Activated CD8-positive, alpha-beta memory T cell treated with anti-CD3 and anti-CD28 coated beads, Interleukin-2, amount 10 ng/mL, durations not matched to agents 7 days and 5 days (primary cell): Measurements from ENCODE around the gene BCAS1. TPM values are rescaled to one million over a fixed set of nuclear protein-coding genes. Genes with fewer than 3 reads are reported as not detected.
A peak's percentile ranks its signal among the peaks of the same experiment; 100 is the strongest.

Source experiments
- ATAC-seq: fragments of 150-1000 bp; cut with Tn5 transposase; one replicate; pipeline ENCODE4 v1.10.0; 2021; ENCODE audit warnings: moderate library complexity
- CTCF ChIA-PET: fragments of 350-600 bp; sonication (Branson Sonifier 250); formaldehyde crosslinking; loops from one replicate; lab custom pipeline; 2021; ENCODE audit warnings: antibody characterized with exemption; lab: Charles Lee
- DNase-seq: peaks from one replicate; pipeline ENCODE4 v3.0.0-alpha.2; 2020
- H3K27ac Mint-ChIP-seq: one replicate; pipeline ENCODE4 v1.8.0; 2021; ENCODE audit warnings: mild to moderate bottlenecking, mixed read lengths
- H3K27me3 Mint-ChIP-seq: one replicate; pipeline ENCODE4 v1.8.0; 2021; ENCODE audit warnings: mixed read lengths
- H3K36me3 Mint-ChIP-seq: one replicate; pipeline ENCODE4 v1.8.0; 2021; ENCODE audit warnings: mild to moderate bottlenecking, mixed read lengths
- H3K4me1 Mint-ChIP-seq: one replicate; pipeline ENCODE4 v1.8.0; 2021; ENCODE audit warnings: mixed read lengths
- H3K4me3 Mint-ChIP-seq: one replicate; pipeline ENCODE4 v1.8.0; 2021; ENCODE audit warnings: mild to moderate bottlenecking, moderate library complexity, mixed read lengths
- H3K9me3 Mint-ChIP-seq: one replicate; pipeline ENCODE4 v1.8.0; 2022; ENCODE audit warnings: low read depth, mixed read lengths
- total RNA-seq, 2 experiments: library from RNA; stranded (reverse); gene quantifications; one replicate each; pipeline ENCODE4 v1.2.3, GENCODE V29; 2021

Gene BCAS1
- total RNA-seq, 2 experiments from 2014 or later, result 0.14 TPM; not detected in 1

GRCh38 chr20:53961527-53961926 is 108.9 kb downstream of the BCAS1 start:
- Mint-ChIP-seq H3K27me3 (peaks cover 45% of the 10 kb centered on the region), H3K9me3 (no peaks in the 10 kb centered on the region), H3K4me1 (peaks cover 7% of the 10 kb centered on the region), H3K27ac (no peak overlapping the region), H3K36me3 (no peaks in the 10 kb centered on the region), H3K4me3 (no peak overlapping the region)
- CTCF ChIA-PET, result interaction anchor here (1.8 kb wide), 1 partner anchor 100 kb away, joined by 7 read pairs; no protein-coding TSS in a partner anchor
- ATAC-seq (no peak), DNase-seq (no peak)

- H3K4me3 Mint-ChIP-seq, result no peak overlapping the region
- no peaks in the 10 kb centered on the region for H3K9me3 Mint-ChIP-seq
- H3K27me3 Mint-ChIP-seq, result peaks cover 41% of the 10 kb centered on the region
- ATAC-seq (no peak), DNase-seq (no peak)
- peaks cover 7% of the 10 kb centered on the region for H3K4me1 Mint-ChIP-seq
- CTCF ChIA-PET, result interaction anchor here (1.8 kb wide), 1 partner anchor 101 kb away, joined by 7 read pairs; no protein-coding TSS in a partner anchor
- H3K27ac Mint-ChIP-seq, result no peak overlapping the region
- no peaks in the 10 kb centered on the region for H3K36me3 Mint-ChIP-seq
Observed at GRCh38 chr20:53960579-53961272, 109.7 kb downstream of the BCAS1 start.

- no peak for ATAC-seq
- H3K36me3 Mint-ChIP-seq, result no peaks in the 10 kb centered on the region
- no peaks in the 10 kb centered on the region for H3K9me3 Mint-ChIP-seq
- peaks cover 39% of the 10 kb centered on the region for H3K27me3 Mint-ChIP-seq
- H3K4me1 Mint-ChIP-seq, result peaks cover 7% of the 10 kb centered on the region
- no peak for DNase-seq
- H3K27ac Mint-ChIP-seq, result no peak overlapping the region
- CTCF ChIA-PET, result interaction anchor here (1.8 kb wide), 1 partner anchor 101 kb away, joined by 7 read pairs; no protein-coding TSS in a partner anchor
- no peak overlapping the region for H3K4me3 Mint-ChIP-seq
Observed at GRCh38 chr20:53959911-53960578, 110.3 kb downstream of the BCAS1 start.

GRCh38 chr20:53958260-53958659 is 112.1 kb downstream of the BCAS1 start:
- H3K27ac Mint-ChIP-seq, result no peak overlapping the region
- DNase-seq (no peak), ATAC-seq (no peak)
- no peaks in the 10 kb centered on the region for H3K9me3 Mint-ChIP-seq
- H3K4me3 Mint-ChIP-seq, result no peak overlapping the region
- H3K36me3 Mint-ChIP-seq, result no peaks in the 10 kb centered on the region
- H3K27me3 Mint-ChIP-seq, result peaks cover 33% of the 10 kb centered on the region
- peaks cover 7% of the 10 kb centered on the region for H3K4me1 Mint-ChIP-seq
- CTCF ChIA-PET, result interaction anchor here (1.2 to 1.3 kb wide), 2 partner anchors 9 to 16 kb away, joined by 3 read pairs; no protein-coding TSS in a partner anchor

GRCh38 chr20:53957451-53958172 is 112.8 kb downstream of the BCAS1 start:
- ATAC-seq, result no peak
- CTCF ChIA-PET, result no interaction called here

GRCh38 chr20:53956013-53956715 is 114.2 kb downstream of the BCAS1 start:
- no peak for DNase-seq
- Mint-ChIP-seq H3K9me3 (peaks cover 5% of the 10 kb centered on the region), H3K27me3 (peaks cover 26% of the 10 kb centered on the region), H3K4me3 (no peak overlapping the region), H3K36me3 (peaks cover 9% of the 10 kb centered on the region), H3K4me1 (no peaks in the 10 kb centered on the region), H3K27ac (no peak overlapping the region)
- CTCF ChIA-PET, result interaction anchor here (0.9 to 1.7 kb wide), 4 partner anchors 8 to 620 kb away, joined by 3 to 6 read pairs (median 3); no protein-coding TSS in a partner anchor
- no peak for ATAC-seq

More at GRCh38 chr20:53957451-53958172, 112.8 kb downstream of the BCAS1 start:
- Mint-ChIP-seq H3K9me3 (no peaks in the 10 kb centered on the region), H3K36me3 (peaks cover 3% of the 10 kb centered on the region), H3K4me3 (no peak overlapping the region), H3K27me3 (peaks cover 33% of the 10 kb centered on the region), H3K27ac (no peak overlapping the region), H3K4me1 (peaks cover 7% of the 10 kb centered on the region)
- DNase-seq, result no peak

GRCh38 chr20:53954723-53955658 is 115.4 kb downstream of the BCAS1 start:
- no peak overlapping the region for H3K27ac Mint-ChIP-seq
- DNase-seq (no peak), ATAC-seq (no peak)
- CTCF ChIA-PET, result interaction anchor here (0.9 to 1.7 kb wide), 4 partner anchors 10 to 619 kb away, joined by 3 to 6 read pairs (median 3); no protein-coding TSS in a partner anchor
- H3K27me3 Mint-ChIP-seq, result peaks cover 19% of the 10 kb centered on the region
- peaks cover 5% of the 10 kb centered on the region for H3K9me3 Mint-ChIP-seq
- peaks cover 6% of the 10 kb centered on the region for H3K4me1 Mint-ChIP-seq
- no peak overlapping the region for H3K4me3 Mint-ChIP-seq
- H3K36me3 Mint-ChIP-seq, result peaks cover 9% of the 10 kb centered on the region

- DNase-seq (no peak), ATAC-seq (no peak)
- peaks cover 11% of the 10 kb centered on the region for H3K27me3 Mint-ChIP-seq
- H3K4me1 Mint-ChIP-seq, result peaks cover 28% of the 10 kb centered on the region
- no peak overlapping the region for H3K27ac Mint-ChIP-seq
- no peak overlapping the region for H3K4me3 Mint-ChIP-seq
- CTCF ChIA-PET, result interaction anchor here (0.8 kb wide), 1 partner anchor 110 kb away, joined by 3 read pairs; no protein-coding TSS in a partner anchor
- H3K36me3 Mint-ChIP-seq, result peaks cover 9% of the 10 kb centered on the region
- peaks cover 5% of the 10 kb centered on the region for H3K9me3 Mint-ChIP-seq
Observed at GRCh38 chr20:53952528-53953096, 117.8 kb downstream of the BCAS1 start.

GRCh38 chr20:53950578-53950977 is 119.8 kb downstream of the BCAS1 start:
- Mint-ChIP-seq H3K36me3 (peaks cover 9% of the 10 kb centered on the region), H3K27ac (peak overlapping the region; percentile 11), H3K27me3 (no peaks in the 10 kb centered on the region), H3K4me1 (peaks cover 28% of the 10 kb centered on the region), H3K9me3 (peaks cover 5% of the 10 kb centered on the region), H3K4me3 (no peak overlapping the region)
- no peak for ATAC-seq
- CTCF ChIA-PET, result interaction anchor here (2.0 kb wide), 1 partner anchor 11 kb away, joined by 7 read pairs; no protein-coding TSS in a partner anchor
- DNase-seq, result no peak

- ATAC-seq (no peak), DNase-seq (no peak)
- H3K27me3 Mint-ChIP-seq, result no peaks in the 10 kb centered on the region
- H3K4me3 Mint-ChIP-seq, result no peak overlapping the region
- CTCF ChIA-PET, result interaction anchor here (1.1 to 2.0 kb wide), 3 partner anchors 9 to 113 kb away, joined by 3 to 7 read pairs (median 5); no protein-coding TSS in a partner anchor
- peaks cover 5% of the 10 kb centered on the region for H3K9me3 Mint-ChIP-seq
- peaks cover 28% of the 10 kb centered on the region for H3K4me1 Mint-ChIP-seq
- peaks cover 9% of the 10 kb centered on the region for H3K36me3 Mint-ChIP-seq
- H3K27ac Mint-ChIP-seq, result peak overlapping the region; percentile 11
Observed at GRCh38 chr20:53950031-53950430, 120.4 kb downstream of the BCAS1 start.

GRCh38 chr20:53949319-53949839 is 121.0 kb downstream of the BCAS1 start:
- peak overlapping the region; percentile 87 for H3K27ac Mint-ChIP-seq
- H3K36me3 Mint-ChIP-seq, result peaks cover 9% of the 10 kb centered on the region
- ATAC-seq (peak; percentile 95), DNase-seq (peak; percentile 91)
- peaks cover 5% of the 10 kb centered on the region for H3K9me3 Mint-ChIP-seq
- peaks cover 28% of the 10 kb centered on the region for H3K4me1 Mint-ChIP-seq
- H3K4me3 Mint-ChIP-seq, result peak overlapping the region; percentile 43
- no peaks in the 10 kb centered on the region for H3K27me3 Mint-ChIP-seq
- CTCF ChIA-PET, result interaction anchor here (1.1 to 2.0 kb wide), 3 partner anchors 9 to 113 kb away, joined by 3 to 7 read pairs (median 5); no protein-coding TSS in a partner anchor
